Breast epithelium (tissue), 3 donors: ENCODE results near the gene NDUFV2.

ENCODE experiments used
- POLR2A ChIP-seq: fragments of 450-650 bp; IDR thresholded peaks from one replicate; pipeline ENCODE4 v1.6.1; 2016; ENCODE audit warnings: antibody characterized with exemption, mild to moderate bottlenecking, moderate library complexity
- POLR2AphosphoS5 ChIP-seq, 3 donors: sonication (generic); formaldehyde crosslinking; IDR thresholded peaks; one replicate each; pipeline ENCODE4 v1.6.1; 2017; ENCODE audit warnings: antibody characterized with exemption in 3 of 3
- TF ChIP-seq, protein P1 (sequence below), 3 donors: fragments of 450-650 bp; IDR thresholded peaks; one replicate each; pipeline ENCODE4 v1.5.1; 2016 to 2017; ENCODE audit warnings: antibody characterized with exemption in 3 of 3, mild to moderate bottlenecking in 3 of 3, moderate library complexity in 3 of 3

DNA sequence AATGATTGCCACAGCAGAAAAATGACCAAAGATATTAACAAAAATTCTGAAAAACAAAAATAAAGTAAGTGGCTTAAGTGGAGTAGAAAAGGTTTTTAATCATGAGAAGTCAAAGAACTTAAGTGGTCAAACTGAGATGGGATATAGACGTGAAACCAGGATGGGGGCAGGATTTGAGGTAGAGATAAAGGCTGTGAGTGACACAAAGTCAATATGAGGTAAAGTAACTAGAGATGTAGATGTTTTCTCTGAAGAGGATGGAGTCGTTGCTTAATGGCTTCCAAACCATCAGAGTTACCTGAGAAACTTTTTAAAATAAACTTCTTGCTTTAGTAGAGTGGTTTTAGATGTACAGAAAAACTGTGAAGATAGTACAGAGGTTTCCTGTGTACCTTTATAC lies 55.3 kb downstream of the NDUFV2 start:
- TF ChIP-seq, protein P1, sequence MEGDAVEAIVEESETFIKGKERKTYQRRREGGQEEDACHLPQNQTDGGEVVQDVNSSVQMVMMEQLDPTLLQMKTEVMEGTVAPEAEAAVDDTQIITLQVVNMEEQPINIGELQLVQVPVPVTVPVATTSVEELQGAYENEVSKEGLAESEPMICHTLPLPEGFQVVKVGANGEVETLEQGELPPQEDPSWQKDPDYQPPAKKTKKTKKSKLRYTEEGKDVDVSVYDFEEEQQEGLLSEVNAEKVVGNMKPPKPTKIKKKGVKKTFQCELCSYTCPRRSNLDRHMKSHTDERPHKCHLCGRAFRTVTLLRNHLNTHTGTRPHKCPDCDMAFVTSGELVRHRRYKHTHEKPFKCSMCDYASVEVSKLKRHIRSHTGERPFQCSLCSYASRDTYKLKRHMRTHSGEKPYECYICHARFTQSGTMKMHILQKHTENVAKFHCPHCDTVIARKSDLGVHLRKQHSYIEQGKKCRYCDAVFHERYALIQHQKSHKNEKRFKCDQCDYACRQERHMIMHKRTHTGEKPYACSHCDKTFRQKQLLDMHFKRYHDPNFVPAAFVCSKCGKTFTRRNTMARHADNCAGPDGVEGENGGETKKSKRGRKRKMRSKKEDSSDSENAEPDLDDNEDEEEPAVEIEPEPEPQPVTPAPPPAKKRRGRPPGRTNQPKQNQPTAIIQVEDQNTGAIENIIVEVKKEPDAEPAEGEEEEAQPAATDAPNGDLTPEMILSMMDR (IDR thresholded peaks at IDR 0.05), result no peak
- no peak for TF ChIP-seq POLR2AphosphoS5 (IDR thresholded peaks at IDR 0.05)
- TF ChIP-seq POLR2A, result no peak
